ENCODE data around the gene MAP3K10.

The MAP3K10 gene

GRCh38 chr19:40216777-40217026 lies 25.5 kb downstream of the MAP3K10 start (continued):
- TF ChIP-seq MZF1 (tag by site-specific recombination; IDR thresholded peaks at IDR 0.05; ENCODE audit: borderline replicate concordance) (no peak), IKZF3 (tag by site-specific recombination; IDR thresholded peaks at IDR 0.05) (no peak), PATZ1 (tag by site-specific recombination; IDR thresholded peaks at IDR 0.05) (no peak), ZNF155 (tag by site-specific recombination; IDR thresholded peaks at IDR 0.05) (no peak), ZNF16 (tag by site-specific recombination; IDR thresholded peaks at IDR 0.05; ENCODE audit: low read depth) (no peak), WT1 (tag by site-specific recombination; IDR thresholded peaks at IDR 0.05) (peak; percentile 62; the same call in 1 of the 2 replicates), ZNF404 (tag by site-specific recombination; IDR thresholded peaks at IDR 0.05) (no peak), PRDM4 (tag by site-specific recombination; IDR thresholded peaks at IDR 0.05) (no peak), KLF17 (tag by site-specific recombination; IDR thresholded peaks at IDR 0.05) (0 out of 2 replicates have a peak, but pooled peaks have one; percentile 15), ZNF140 (tag by site-specific recombination; IDR thresholded peaks at IDR 0.05) (no peak), ZNF157 (tag by site-specific recombination; IDR thresholded peaks at IDR 0.05) (no peak; the same call in 1 of the 2 replicates), ZNF600 (tag by site-specific recombination; IDR thresholded peaks at IDR 0.05) (no peak; the same call in 1 of the 2 replicates), ZNF664 (tag by site-specific recombination; IDR thresholded peaks at IDR 0.05) (no peak), ZBTB49 (tag by site-specific recombination; IDR thresholded peaks at IDR 0.05; ENCODE audit: low read depth) (no peak), ZNF580 (tag by site-specific recombination; IDR thresholded peaks at IDR 0.05) (no peak), ZNF239 (tag by site-specific recombination; IDR thresholded peaks at IDR 0.05) (0 out of 2 replicates have a peak, but pooled peaks have one; percentile 15), ZNF488 (tag by site-specific recombination; IDR thresholded peaks at IDR 0.05) (no peak), ZNF670 (tag by site-specific recombination; IDR thresholded peaks at IDR 0.05; ENCODE audit: low read depth) (no peak), SCRT2 (tag by site-specific recombination; IDR thresholded peaks at IDR 0.05) (0 out of 2 replicates have a peak, but pooled peaks have one; percentile 7), ZNF660 (tag by site-specific recombination; IDR thresholded peaks at IDR 0.05) (no peak), YY1 (tag by site-specific recombination; IDR thresholded peaks at IDR 0.05) (no peak), ZNF623 (tag by site-specific recombination; IDR thresholded peaks at IDR 0.05) (no peak), ZNF433 (tag by site-specific recombination; IDR thresholded peaks at IDR 0.05; ENCODE audit: low read depth) (no peak), KLF9 (tag by site-specific recombination; IDR thresholded peaks at IDR 0.05; ENCODE audit: low read depth) (peak; percentile 67), KLF10 (tag by site-specific recombination; IDR thresholded peaks at IDR 0.05) (no peak), ZNF423 (tag by site-specific recombination; IDR thresholded peaks at IDR 0.05) (no peak), ZSCAN23 (tag by site-specific recombination; IDR thresholded peaks at IDR 0.05) (no peak), YY2 (tag by site-specific recombination; IDR thresholded peaks at IDR 0.05) (peak; percentile 78), ZNF777 (tag by site-specific recombination; IDR thresholded peaks at IDR 0.05; ENCODE audit: borderline replicate concordance) (peak; percentile 49; the same call in 1 of the 2 replicates), ZNF398 (tag by site-specific recombination; IDR thresholded peaks at IDR 0.05) (no peak), ZNF555 (tag by site-specific recombination; conservative IDR thresholded peaks at IDR 0.05) (no peak), ZNF521 (tag by site-specific recombination; IDR thresholded peaks at IDR 0.05) (no peak)
